Measurements from ENCODE around the gene CKS1B. TPM values are rescaled to one million over a fixed set of nuclear protein-coding genes. Genes with fewer than 3 reads are reported as not detected.

CKS1B gene
- polyA plus RNA-seq, 2 of the 4 experiments (the other 2 are of a cell fraction), result 356 to 725 TPM

DNA sequence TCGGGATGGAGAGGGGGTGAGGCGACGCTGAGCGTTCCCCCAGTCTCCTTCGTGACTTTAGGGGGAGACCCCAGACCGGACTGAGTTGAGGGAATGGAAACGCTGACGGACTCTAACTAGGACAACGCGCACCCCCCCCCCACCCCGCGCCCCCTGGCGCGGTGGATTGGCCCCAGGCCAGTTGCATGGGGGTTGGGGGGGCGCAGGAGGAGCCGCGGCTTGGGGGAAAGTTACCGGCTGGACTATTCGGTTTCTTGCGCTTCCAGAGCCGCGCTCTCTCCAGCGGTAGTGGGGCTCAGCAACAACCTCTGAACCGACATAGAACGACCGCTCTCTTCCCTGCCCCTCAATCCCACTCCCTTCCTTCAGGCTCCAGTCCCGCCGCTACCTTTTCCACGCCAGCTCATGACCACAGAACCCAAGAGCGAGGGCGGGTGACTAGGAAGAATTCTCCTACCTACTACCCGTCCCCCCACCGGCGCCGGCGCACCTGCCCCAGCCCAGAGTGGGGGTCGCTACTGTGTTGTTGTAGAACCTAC is 28.8 kb downstream of the CKS1B start:
- Histone ChIP-seq H3K4me3 (peak overlapping the region; percentile 80), H3K4me1 (peaks cover 57% of the 10 kb centered on the region), H3K27ac (peak overlapping the region; percentile 98 to 100), H3K4me2 (peak overlapping the region; percentile 88), H3K9me3 (no peaks in the 10 kb centered on the region)
- no peak for TF ChIP-seq EHMT2 (IDR thresholded peaks at IDR 0.05; ENCODE audit: low read depth)
- no peak for TF ChIP-seq BHLHE40 (IDR thresholded peaks at IDR 0.05; ENCODE audit: low read depth, low read length)
- TF ChIP-seq, protein P1, sequence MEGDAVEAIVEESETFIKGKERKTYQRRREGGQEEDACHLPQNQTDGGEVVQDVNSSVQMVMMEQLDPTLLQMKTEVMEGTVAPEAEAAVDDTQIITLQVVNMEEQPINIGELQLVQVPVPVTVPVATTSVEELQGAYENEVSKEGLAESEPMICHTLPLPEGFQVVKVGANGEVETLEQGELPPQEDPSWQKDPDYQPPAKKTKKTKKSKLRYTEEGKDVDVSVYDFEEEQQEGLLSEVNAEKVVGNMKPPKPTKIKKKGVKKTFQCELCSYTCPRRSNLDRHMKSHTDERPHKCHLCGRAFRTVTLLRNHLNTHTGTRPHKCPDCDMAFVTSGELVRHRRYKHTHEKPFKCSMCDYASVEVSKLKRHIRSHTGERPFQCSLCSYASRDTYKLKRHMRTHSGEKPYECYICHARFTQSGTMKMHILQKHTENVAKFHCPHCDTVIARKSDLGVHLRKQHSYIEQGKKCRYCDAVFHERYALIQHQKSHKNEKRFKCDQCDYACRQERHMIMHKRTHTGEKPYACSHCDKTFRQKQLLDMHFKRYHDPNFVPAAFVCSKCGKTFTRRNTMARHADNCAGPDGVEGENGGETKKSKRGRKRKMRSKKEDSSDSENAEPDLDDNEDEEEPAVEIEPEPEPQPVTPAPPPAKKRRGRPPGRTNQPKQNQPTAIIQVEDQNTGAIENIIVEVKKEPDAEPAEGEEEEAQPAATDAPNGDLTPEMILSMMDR (IDR thresholded peaks at IDR 0.05), result 0 out of 3 replicates have a peak, but pooled peaks have one; percentile 6
- TF ChIP-seq POLR2AphosphoS2 (conservative IDR thresholded peaks at IDR 0.05; ENCODE audit: low read length), result no peak
- ChIA-PET CTCF (no interaction called here), POLR2A (interaction anchor here (1.3 to 3.1 kb wide), 6 partner anchors 13 to 82 kb away, joined by 3 to 14 read pairs (median 4); partner anchors contain the start of genes ADAM15 and SHC1)
- ATAC-seq (peak in 1 of 2 experiments; percentile 0; a peak in 1 of 6 replicates), FAIRE-seq (no peak), DNase-seq (ENCODE audit: low read depth in 1 of 2, low spot score in 1 of 2) (peak in 1 of 2 experiments; percentile 59)
- WGBS (ENCODE audit: missing lambda C conversion rate), result 2% methylated on average over 25 of the region's 37 CpGs

- Histone ChIP-seq H3K4me3 (peak overlapping the region; percentile 80), H3K27ac (peak overlapping the region; percentile 98 to 100), H3K9me3 (no peaks in the 10 kb centered on the region), H3K4me2 (peak overlapping the region; percentile 88), H3K4me1 (peaks cover 60% of the 10 kb centered on the region)
- DNase-seq (ENCODE audit: low read depth in 1 of 2, low spot score in 1 of 2), result peak in 1 of 2 experiments; percentile 85
- POLR2A ChIA-PET, result interaction anchor here (1.3 to 3.1 kb wide), 6 partner anchors 13 to 81 kb away, joined by 3 to 14 read pairs (median 4); partner anchors contain the start of genes ADAM15 and SHC1
- CTCF ChIA-PET, result no interaction called here
- TF ChIP-seq EHMT2 (IDR thresholded peaks at IDR 0.05; ENCODE audit: low read depth), result no peak
- peak; percentile 61 for TF ChIP-seq GATA3 (IDR thresholded peaks at IDR 0.05; ENCODE audit: borderline replicate concordance)
- TF ChIP-seq FOSL2 (IDR thresholded peaks at IDR 0.05), result no peak
- peak; percentile 53 for TF ChIP-seq FOSL2 (CRISPR knock-in tag; IDR thresholded peaks at IDR 0.05)
- no peak for TF ChIP-seq NFE2L2 (conservative IDR thresholded peaks at IDR 0.05; ENCODE audit: low read length)
- TF ChIP-seq JUN (IDR thresholded peaks at IDR 0.05), result peak in 1 of 2 experiments; percentile 95; a peak in 4 of 5 replicates
- TF ChIP-seq EP300 (IDR thresholded peaks at IDR 0.05), result peak; percentile 47 to 77; a peak in 3 of 5 replicates
- TF ChIP-seq BHLHE40 (IDR thresholded peaks at IDR 0.05; ENCODE audit: low read depth, low read length), result 0 out of 2 replicates have a peak, but pooled peaks have one; percentile 33
- TF ChIP-seq, protein P2, sequence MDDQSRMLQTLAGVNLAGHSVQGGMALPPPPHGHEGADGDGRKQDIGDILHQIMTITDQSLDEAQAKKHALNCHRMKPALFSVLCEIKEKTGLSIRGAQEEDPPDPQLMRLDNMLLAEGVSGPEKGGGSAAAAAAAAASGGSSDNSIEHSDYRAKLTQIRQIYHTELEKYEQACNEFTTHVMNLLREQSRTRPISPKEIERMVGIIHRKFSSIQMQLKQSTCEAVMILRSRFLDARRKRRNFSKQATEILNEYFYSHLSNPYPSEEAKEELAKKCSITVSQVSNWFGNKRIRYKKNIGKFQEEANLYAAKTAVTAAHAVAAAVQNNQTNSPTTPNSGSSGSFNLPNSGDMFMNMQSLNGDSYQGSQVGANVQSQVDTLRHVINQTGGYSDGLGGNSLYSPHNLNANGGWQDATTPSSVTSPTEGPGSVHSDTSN (IDR thresholded peaks at IDR 0.05), result no peak
- no peak for TF ChIP-seq ZFP36 (IDR thresholded peaks at IDR 0.05; ENCODE audit: borderline replicate concordance, partially characterized antibody)
- TF ChIP-seq MAZ (IDR thresholded peaks at IDR 0.05; ENCODE audit: borderline replicate concordance, low read depth, low read length), result no peak
- peak; percentile 24; the same call in 2 of the 3 replicates for TF ChIP-seq SMC3 (IDR thresholded peaks at IDR 0.05)
- TF ChIP-seq ZNF302 (CRISPR knock-in tag; IDR thresholded peaks at IDR 0.05), result no peak
- TF ChIP-seq, protein P3, sequence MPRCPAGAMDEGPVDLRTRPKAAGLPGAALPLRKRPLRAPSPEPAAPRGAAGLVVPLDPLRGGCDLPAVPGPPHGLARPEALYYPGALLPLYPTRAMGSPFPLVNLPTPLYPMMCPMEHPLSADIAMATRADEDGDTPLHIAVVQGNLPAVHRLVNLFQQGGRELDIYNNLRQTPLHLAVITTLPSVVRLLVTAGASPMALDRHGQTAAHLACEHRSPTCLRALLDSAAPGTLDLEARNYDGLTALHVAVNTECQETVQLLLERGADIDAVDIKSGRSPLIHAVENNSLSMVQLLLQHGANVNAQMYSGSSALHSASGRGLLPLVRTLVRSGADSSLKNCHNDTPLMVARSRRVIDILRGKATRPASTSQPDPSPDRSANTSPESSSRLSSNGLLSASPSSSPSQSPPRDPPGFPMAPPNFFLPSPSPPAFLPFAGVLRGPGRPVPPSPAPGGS (IDR thresholded peaks at IDR 0.05), result peak; percentile 81; the same call in 2 of the 3 replicates
- no peak for TF ChIP-seq REST (IDR thresholded peaks at IDR 0.05)
- TF ChIP-seq, protein P4, sequence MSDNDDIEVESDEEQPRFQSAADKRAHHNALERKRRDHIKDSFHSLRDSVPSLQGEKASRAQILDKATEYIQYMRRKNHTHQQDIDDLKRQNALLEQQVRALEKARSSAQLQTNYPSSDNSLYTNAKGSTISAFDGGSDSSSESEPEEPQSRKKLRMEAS (IDR thresholded peaks at IDR 0.05), result peak; percentile 83
- TF ChIP-seq ZSCAN20 (CRISPR knock-in tag; IDR thresholded peaks at IDR 0.05), result no peak
- TF ChIP-seq, protein P5, sequence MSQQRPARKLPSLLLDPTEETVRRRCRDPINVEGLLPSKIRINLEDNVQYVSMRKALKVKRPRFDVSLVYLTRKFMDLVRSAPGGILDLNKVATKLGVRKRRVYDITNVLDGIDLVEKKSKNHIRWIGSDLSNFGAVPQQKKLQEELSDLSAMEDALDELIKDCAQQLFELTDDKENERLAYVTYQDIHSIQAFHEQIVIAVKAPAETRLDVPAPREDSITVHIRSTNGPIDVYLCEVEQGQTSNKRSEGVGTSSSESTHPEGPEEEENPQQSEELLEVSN (IDR thresholded peaks at IDR 0.05; ENCODE audit: borderline replicate concordance, low read depth), result peak; percentile 43; the same call in 1 of the 2 replicates
- TF ChIP-seq RAD21 (conservative IDR thresholded peaks at IDR 0.05 in 1 of 2, IDR thresholded peaks at IDR 0.05 in 1 of 2), result peak in 1 of 2 experiments; percentile 16; a peak in 1 of 5 replicates
- FAIRE-seq, result no peak
- peak; percentile 10 to 26; a peak in 5 of 6 replicates for ATAC-seq
- WGBS (ENCODE audit: missing lambda C conversion rate), result 7% methylated on average over 12 of the region's 34 CpGs
Measured at GRCh38 chr1:155003766-155004351, 29.4 kb downstream of the CKS1B start.
